ENCODE measurements around the gene UBASH3A. TPM values are rescaled to one million over a fixed set of nuclear protein-coding genes. Genes with fewer than 3 reads are reported as not detected.

UBASH3A gene
- total and polyA plus RNA-seq, 2 donors (not counting 1 experiment from before 2014, with no cell fraction given) = not detected

DNA sequence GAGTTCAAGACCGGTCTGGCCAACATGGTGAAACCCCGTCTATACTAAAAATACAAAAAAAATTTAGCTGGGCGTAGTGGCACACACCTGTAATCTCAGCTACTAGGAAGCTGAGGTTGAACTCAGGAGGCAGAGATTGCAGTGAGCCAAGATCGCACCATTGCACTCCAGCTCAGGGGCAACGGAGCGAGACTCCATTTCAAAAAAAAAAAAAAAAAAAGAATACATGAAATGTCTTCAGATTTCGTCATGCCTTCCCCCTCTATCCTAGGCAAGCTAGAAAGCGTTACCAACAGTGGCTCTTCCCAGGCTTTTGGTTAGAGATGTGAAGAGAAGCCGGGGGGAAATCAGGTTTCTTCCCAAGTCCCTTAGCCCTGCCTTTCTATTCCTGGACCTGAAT is 41.0 kb upstream of the UBASH3A start:
- H3K9ac ChIP-seq (ENCODE audit: insufficient read depth, low read length) = no peak overlapping the region
- no peaks in the 10 kb centered on the region for H3K4me1 ChIP-seq (ENCODE audit: control insufficient read depth, extremely low read depth, insufficient read depth, low read length)
- H3K27me3 ChIP-seq (ENCODE audit: control insufficient read depth, insufficient read depth, low read length) = no peaks in the 10 kb centered on the region
- no peak overlapping the region for H3K4me3 ChIP-seq (replicated peaks in 1 of 4; ENCODE audit: control extremely low read depth in 1 of 4, insufficient read depth in 1 of 4, low read depth in 3 of 4, low read length in 4 of 4)
- no peaks in the 10 kb centered on the region for H3K9me3 ChIP-seq (ENCODE audit: control insufficient read depth, insufficient read depth, low read depth, low read length)
- TF ChIP-seq, protein P1, sequence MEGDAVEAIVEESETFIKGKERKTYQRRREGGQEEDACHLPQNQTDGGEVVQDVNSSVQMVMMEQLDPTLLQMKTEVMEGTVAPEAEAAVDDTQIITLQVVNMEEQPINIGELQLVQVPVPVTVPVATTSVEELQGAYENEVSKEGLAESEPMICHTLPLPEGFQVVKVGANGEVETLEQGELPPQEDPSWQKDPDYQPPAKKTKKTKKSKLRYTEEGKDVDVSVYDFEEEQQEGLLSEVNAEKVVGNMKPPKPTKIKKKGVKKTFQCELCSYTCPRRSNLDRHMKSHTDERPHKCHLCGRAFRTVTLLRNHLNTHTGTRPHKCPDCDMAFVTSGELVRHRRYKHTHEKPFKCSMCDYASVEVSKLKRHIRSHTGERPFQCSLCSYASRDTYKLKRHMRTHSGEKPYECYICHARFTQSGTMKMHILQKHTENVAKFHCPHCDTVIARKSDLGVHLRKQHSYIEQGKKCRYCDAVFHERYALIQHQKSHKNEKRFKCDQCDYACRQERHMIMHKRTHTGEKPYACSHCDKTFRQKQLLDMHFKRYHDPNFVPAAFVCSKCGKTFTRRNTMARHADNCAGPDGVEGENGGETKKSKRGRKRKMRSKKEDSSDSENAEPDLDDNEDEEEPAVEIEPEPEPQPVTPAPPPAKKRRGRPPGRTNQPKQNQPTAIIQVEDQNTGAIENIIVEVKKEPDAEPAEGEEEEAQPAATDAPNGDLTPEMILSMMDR (conservative IDR thresholded peaks at IDR 0.05 in 1 of 2, IDR thresholded peaks at IDR 0.05 in 1 of 2; ENCODE audit: low read depth in 1 of 2, low read length in 2 of 2) = no peak
- TF ChIP-seq EZH2 (IDR thresholded peaks at IDR 0.05; ENCODE audit: low read length, missing control alignments) = no peak
- no peaks in the 10 kb centered on the region for H3K36me3 ChIP-seq (ENCODE audit: control insufficient read depth, insufficient read depth, low read length)
- no peak overlapping the region for H2AFZ ChIP-seq (ENCODE audit: low read length)
- no peak overlapping the region for H3K27ac ChIP-seq (ENCODE audit: insufficient read depth, low read length)
- H3K4me2 ChIP-seq (ENCODE audit: extremely low read depth, insufficient read depth, low read length) = no peak overlapping the region
- no peaks in the 10 kb centered on the region for H3K79me2 ChIP-seq (ENCODE audit: control insufficient read depth, insufficient read depth, low read length)
- no peak for DNase-seq (ENCODE audit: low read depth in 2 of 2)
- no peaks in the 10 kb centered on the region for H4K20me1 ChIP-seq (ENCODE audit: control insufficient read depth, extremely low read depth, insufficient read depth, low read length)

DNA sequence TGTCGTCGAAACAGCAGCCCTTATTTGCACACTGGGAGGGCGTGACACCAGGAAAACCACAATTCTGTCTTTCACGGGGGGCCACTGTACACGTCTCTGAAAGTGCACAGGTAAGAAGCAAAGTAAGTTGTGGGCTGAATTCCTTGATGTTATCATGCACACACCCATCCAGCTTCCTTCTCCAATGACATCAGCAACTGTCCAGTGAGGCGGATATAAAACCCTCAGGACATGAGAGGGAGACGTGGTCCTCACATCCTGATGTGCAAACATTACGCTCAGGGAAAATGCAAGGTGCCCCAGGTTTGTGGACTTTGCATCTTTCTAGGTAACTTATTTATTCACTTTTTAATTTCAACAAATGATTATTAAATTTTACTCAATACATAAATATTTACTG is 40.4 kb upstream of the UBASH3A start:
- H3K9me3 ChIP-seq (ENCODE audit: control insufficient read depth, insufficient read depth, low read depth, low read length) = no peaks in the 10 kb centered on the region
- no peak overlapping the region for H3K9ac ChIP-seq (ENCODE audit: insufficient read depth, low read length)
- DNase-seq (ENCODE audit: low read depth in 2 of 2) = no peak
- H3K27me3 ChIP-seq (ENCODE audit: control insufficient read depth, insufficient read depth, low read length) = no peaks in the 10 kb centered on the region
- no peaks in the 10 kb centered on the region for H3K4me1 ChIP-seq (ENCODE audit: control insufficient read depth, extremely low read depth, insufficient read depth, low read length)
- no peaks in the 10 kb centered on the region for H3K36me3 ChIP-seq (ENCODE audit: control insufficient read depth, insufficient read depth, low read length)
- H3K79me2 ChIP-seq (ENCODE audit: control insufficient read depth, insufficient read depth, low read length) = no peaks in the 10 kb centered on the region
- no peak overlapping the region for H3K4me2 ChIP-seq (ENCODE audit: extremely low read depth, insufficient read depth, low read length)
- H3K4me3 ChIP-seq (replicated peaks in 1 of 4; ENCODE audit: control extremely low read depth in 1 of 4, insufficient read depth in 1 of 4, low read depth in 3 of 4, low read length in 4 of 4) = no peak overlapping the region
- no peak overlapping the region for H3K27ac ChIP-seq (ENCODE audit: insufficient read depth, low read length)
- no peak overlapping the region for H2AFZ ChIP-seq (ENCODE audit: low read length)
- no peak for TF ChIP-seq EZH2 (IDR thresholded peaks at IDR 0.05; ENCODE audit: low read length, missing control alignments)
- TF ChIP-seq, protein P1 (conservative IDR thresholded peaks at IDR 0.05 in 1 of 2, IDR thresholded peaks at IDR 0.05 in 1 of 2; ENCODE audit: low read depth in 1 of 2, low read length in 2 of 2) = no peak
- H4K20me1 ChIP-seq (ENCODE audit: control insufficient read depth, extremely low read depth, insufficient read depth, low read length) = no peaks in the 10 kb centered on the region

DNA sequence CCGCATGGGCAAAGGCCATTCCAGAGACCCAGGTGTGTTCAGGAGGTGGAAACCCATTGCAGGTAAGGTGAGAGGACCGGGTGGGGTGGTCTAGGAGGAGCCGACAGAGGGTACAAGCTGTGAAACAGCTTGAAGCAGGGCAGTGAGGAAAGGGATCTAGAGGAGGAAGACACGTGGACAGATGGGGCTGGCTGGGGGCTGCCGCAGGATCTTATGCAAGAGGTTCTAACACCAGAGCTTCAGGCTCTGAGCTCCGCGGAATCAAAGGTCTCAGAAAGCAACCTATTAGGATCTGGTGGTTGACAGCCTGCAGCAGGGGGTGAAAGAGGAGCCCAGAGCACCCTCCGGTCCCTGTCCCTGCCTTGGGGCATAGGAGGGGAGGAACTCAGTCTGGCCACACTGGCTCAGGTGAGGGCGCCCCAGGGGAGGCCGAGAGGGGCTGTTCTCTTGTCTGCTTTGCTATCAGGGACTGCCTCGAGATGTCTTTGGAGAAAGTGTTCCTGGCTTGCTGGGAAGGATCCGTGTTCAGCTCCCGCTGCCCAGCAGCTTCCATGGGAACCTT is 39.3 kb upstream of the UBASH3A start:
- no peak overlapping the region for H3K4me2 ChIP-seq (ENCODE audit: extremely low read depth, insufficient read depth, low read length)

More for the DNA sequence above, 39.3 kb upstream of the UBASH3A start:
- no peaks in the 10 kb centered on the region for H3K4me1 ChIP-seq (ENCODE audit: control insufficient read depth, extremely low read depth, insufficient read depth, low read length)
- no peaks in the 10 kb centered on the region for H3K27me3 ChIP-seq (ENCODE audit: control insufficient read depth, insufficient read depth, low read length)
- H3K9ac ChIP-seq (ENCODE audit: insufficient read depth, low read length) = no peak overlapping the region
- H2AFZ ChIP-seq (ENCODE audit: low read length) = no peak overlapping the region
- TF ChIP-seq, protein P1 (conservative IDR thresholded peaks at IDR 0.05 in 1 of 2, IDR thresholded peaks at IDR 0.05 in 1 of 2; ENCODE audit: low read depth in 1 of 2, low read length in 2 of 2) = no peak
- no peak for TF ChIP-seq EZH2 (IDR thresholded peaks at IDR 0.05; ENCODE audit: low read length, missing control alignments)
- no peaks in the 10 kb centered on the region for H4K20me1 ChIP-seq (ENCODE audit: control insufficient read depth, extremely low read depth, insufficient read depth, low read length)
- H3K27ac ChIP-seq (ENCODE audit: insufficient read depth, low read length) = no peak overlapping the region
- no peak overlapping the region for H3K4me3 ChIP-seq (replicated peaks in 1 of 4; ENCODE audit: control extremely low read depth in 1 of 4, insufficient read depth in 1 of 4, low read depth in 3 of 4, low read length in 4 of 4)
- DNase-seq (ENCODE audit: low read depth in 2 of 2) = no peak
- no peaks in the 10 kb centered on the region for H3K9me3 ChIP-seq (ENCODE audit: control insufficient read depth, insufficient read depth, low read depth, low read length)
- no peaks in the 10 kb centered on the region for H3K79me2 ChIP-seq (ENCODE audit: control insufficient read depth, insufficient read depth, low read length)
- no peaks in the 10 kb centered on the region for H3K36me3 ChIP-seq (ENCODE audit: control insufficient read depth, insufficient read depth, low read length)
